Central memory CD4-positive, alpha-beta T cell (primary cell): Measurements from ENCODE around the gene CACNB1.
A peak's percentile ranks its signal among the peaks of the same experiment; 100 is the strongest.
"Not testable (repeated sequence)": the region's sequence is repeated elsewhere in the genome, so short reads cannot be mapped to it uniquely, and the experiment has no call there.

Experiments
- DNase-seq: peaks from one replicate; pipeline ENCODE4 v3.0.0; 2022

Gene CACNB1

GRCh38 chr17:39173526-39174274 is 23.8 kb downstream of the CACNB1 start:
- DNase-seq = no peak

GRCh38 chr17:39173080-39173479 is 24.4 kb downstream of the CACNB1 start:
- no peak for DNase-seq

GRCh38 chr17:39171933-39172332 is 25.5 kb downstream of the CACNB1 start:
- DNase-seq = no peak

GRCh38 chr17:39170558-39170957 is 26.9 kb downstream of the CACNB1 start:
- no peak for DNase-seq

- DNase-seq = no peak
These were observed 27.4 kb downstream of the CACNB1 start for GRCh38 chr17:39170109-39170508.

- DNase-seq = no peak
These were observed 28.0 kb downstream of the CACNB1 start for GRCh38 chr17:39169518-39169917.

- no peak for DNase-seq
These were observed 28.4 kb downstream of the CACNB1 start for GRCh38 chr17:39169101-39169500.

- DNase-seq = not testable (repeated sequence)
These were observed 29.0 kb downstream of the CACNB1 start for GRCh38 chr17:39168503-39168902.

- DNase-seq = no peak
These were observed 30.0 kb downstream of the CACNB1 start for GRCh38 chr17:39167476-39167875.

GRCh38 chr17:39166437-39167335 is 30.8 kb downstream of the CACNB1 start:
- DNase-seq = no peak

- no peak for DNase-seq
These were observed 31.6 kb downstream of the CACNB1 start, which contains the start of gene ARL5C for GRCh38 chr17:39165841-39166349. TSS of gene ARL5C (minus strand) at chr17:39166161. CDS start at chr17:39165760, 401 bp downstream.

GRCh38 chr17:39165178-39165840 is 32.2 kb downstream of the CACNB1 start:
- DNase-seq = no peak

GRCh38 chr17:39164675-39165143 is 32.8 kb downstream of the CACNB1 start:
- DNase-seq = peak; percentile 63

- no peak for DNase-seq
These were observed 35.5 kb downstream of the CACNB1 start for GRCh38 chr17:39161962-39162361.

GRCh38 chr17:39158623-39159022 is 38.8 kb downstream of the CACNB1 start:
- DNase-seq = no peak

- DNase-seq = no peak
These were observed 41.0 kb downstream of the CACNB1 start for GRCh38 chr17:39156491-39156890.

GRCh38 chr17:39155654-39156053 is 41.8 kb downstream of the CACNB1 start:
- DNase-seq = no peak

- peak; percentile 87 for DNase-seq
These were observed 43.8 kb downstream of the CACNB1 start for GRCh38 chr17:39153599-39154051.

GRCh38 chr17:39151943-39152818 is 45.3 kb downstream of the CACNB1 start:
- DNase-seq = peak; percentile 20

GRCh38 chr17:39151150-39151942 is 46.1 kb downstream of the CACNB1 start, which contains the start of gene PLXDC1:
TSS of gene PLXDC1 (minus strand) at chr17:39151637. CDS start at chr17:39151437, 200 bp downstream.
- no peak for DNase-seq

- no peak for DNase-seq
These were observed 46.7 kb downstream of the CACNB1 start for GRCh38 chr17:39150795-39151149.
